HepG2 (cell line): ENCODE measurements around the gene APOL2. TPM values are rescaled to one million over a fixed set of nuclear protein-coding genes. Genes with fewer than 3 reads are reported as not detected.

Experiments used
- GABPA ChIP-seq, 2 experiments: IDR thresholded peaks; 2 replicates each; pipeline ENCODE4 v1.6.1; 2011 to 2016; ENCODE audit warnings: low read depth in 2 of 2, low read length in 1 of 2, missing biosample characterization in 1 of 2, missing genetic modification characterization in 1 of 2
- ISL2 ChIP-seq: sonication (generic); formaldehyde crosslinking; IDR thresholded peaks from 2 replicates; pipeline ENCODE4 v1.5.0; 2020; ENCODE audit warnings: missing genetic modification reagents
- RERE ChIP-seq: IDR thresholded peaks from 2 replicates; pipeline ENCODE4 v1.6.1; 2016; ENCODE audit warnings: low read depth, missing genetic modification reagents, missing compliant biosample characterization
- RNF219 ChIP-seq: sonication (generic); formaldehyde crosslinking; IDR thresholded peaks from 2 replicates; pipeline ENCODE4 v1.5.0; 2020; ENCODE audit warnings: mild to moderate bottlenecking, missing genetic modification reagents
- SMARCC2 ChIP-seq: fragments of 450-650 bp; IDR thresholded peaks from 2 replicates; pipeline ENCODE4 v1.6.1; 2017; ENCODE audit warnings: antibody characterized with exemption, mild to moderate bottlenecking
- TCF12 ChIP-seq, 2 experiments: fragments of 450-650 bp in 1 of 2; sonication (generic) in 1 of 2; formaldehyde crosslinking in 1 of 2; IDR thresholded peaks; 2 replicates each; pipeline versions ENCODE4 v1.6.1 to v1.8.0; 2017 to 2022; ENCODE audit warnings: antibody characterized with exemption in 1 of 2, mild to moderate bottlenecking in 1 of 2, missing genetic modification reagents in 1 of 2, moderate library complexity in 1 of 2
- THAP11 ChIP-seq: IDR thresholded peaks from 2 replicates; pipeline ENCODE4 v1.6.1; 2016; ENCODE audit warnings: missing biosample characterization, missing genetic modification reagents
- ZNF781 ChIP-seq: sonication (generic); formaldehyde crosslinking; IDR thresholded peaks from 2 replicates; pipeline ENCODE4 v1.5.1; 2020; ENCODE audit warnings: borderline replicate concordance, mild to moderate bottlenecking, missing genetic modification reagents; ENCODE audit errors: not compliant biosample characterization
- polyA plus RNA-seq, 8 experiments: library from polyadenylated mRNA; depleted of rRNA in 3 of 8; stranded (reverse) in 7 of 8; unstranded in 1 of 8; fragments of >200 nt; fragmentation: Illumina TruSeq in 4 of 8; extraction: Trizol in 4 of 8; gene quantifications; 2 replicates each; pipeline versions ENCODE4 v1.2.1 to v1.2.3, GENCODE V29; 2011 to 2016; ENCODE audit warnings: low read depth in 4 of 8, missing spikeins in 1 of 8, mixed read lengths in 1 of 8; ENCODE audit not compliant: insufficient read depth in 1 of 8
- total RNA-seq, 5 experiments: library from RNA; depleted of rRNA; stranded (reverse); fragments of >200 nt; fragmentation: Illumina TruSeq; extraction: Trizol; gene quantifications; 2 replicates each; pipeline ENCODE4 v1.2.3, GENCODE V29; 2016; ENCODE audit warnings: low read depth in 1 of 5
- TF ChIP-seq, protein P1 (sequence below): sonication (generic); formaldehyde crosslinking; IDR thresholded peaks from 2 replicates; pipeline ENCODE4 v1.8.0; 2022; ENCODE audit warnings: missing genetic modification reagents, low read depth, mild to moderate bottlenecking, borderline replicate concordance

Gene APOL2
- total and polyA plus RNA-seq, 2 of the 13 experiments (the other 11 are each of a cell fraction or from before 2014, with no cell fraction given): 28.7 to 51.2 TPM

DNA sequence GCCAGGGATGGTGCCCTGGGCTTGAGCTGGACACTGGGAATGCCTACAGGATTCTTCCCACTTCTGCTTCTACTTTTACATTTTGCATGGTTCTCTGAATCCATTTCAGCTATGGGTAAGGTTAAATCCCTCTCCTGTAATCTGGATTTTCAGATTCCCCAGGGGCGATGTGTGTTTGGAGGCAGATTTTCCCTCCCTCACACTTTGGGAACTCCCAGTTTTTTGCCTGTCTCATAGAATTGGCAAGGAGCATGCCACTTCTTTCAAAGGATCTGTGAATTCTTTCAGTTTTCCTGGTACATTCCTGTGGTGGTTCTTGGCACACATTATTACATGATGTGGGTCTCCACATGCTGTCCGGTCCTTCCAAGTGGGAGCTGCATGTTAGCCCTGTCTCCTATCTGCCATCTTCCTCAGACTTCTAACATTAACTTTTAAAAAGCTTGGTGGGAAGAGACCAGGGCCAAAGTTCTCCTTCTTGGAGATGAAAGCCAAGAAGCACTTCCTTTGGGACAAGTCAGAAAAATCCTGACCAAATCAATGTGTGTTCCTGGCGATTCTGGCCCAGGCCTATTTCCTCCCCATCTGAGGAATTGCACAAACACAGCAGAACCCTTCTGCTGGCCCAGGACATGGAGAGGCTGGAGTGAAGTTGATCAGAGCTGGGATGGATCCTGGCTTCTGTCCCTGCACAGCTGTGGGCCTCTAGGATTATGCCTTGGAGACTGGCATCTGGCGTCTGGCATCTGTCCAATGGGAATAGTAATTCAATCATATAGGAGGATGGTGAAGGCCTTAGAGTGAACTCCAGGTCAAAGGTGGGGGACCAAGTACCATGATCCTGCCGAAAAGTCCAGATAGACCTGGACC, 5.4 kb upstream of the APOL2 start (continued):
- TF ChIP-seq, protein P1, sequence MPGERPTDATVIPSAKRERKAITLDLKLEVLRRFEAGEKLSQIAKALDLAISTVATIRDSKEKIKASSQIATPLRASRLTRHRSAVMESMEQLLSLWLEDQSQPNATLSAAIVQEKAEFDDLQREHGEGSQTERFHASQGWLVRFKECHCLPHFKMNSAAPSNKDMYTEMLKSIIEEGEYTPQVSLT (CRISPR knock-in tag): no peak
- TF ChIP-seq RERE (no peak), ZNF781 (CRISPR knock-in tag) (no peak), GABPA (IDR thresholded peaks at IDR 0.05; ENCODE audit: low read depth, low read length) (no peak), GABPA (CRISPR knock-in tag; IDR thresholded peaks at IDR 0.05; ENCODE audit: low read depth) (no peak), TCF12 (IDR thresholded peaks at IDR 0.05) (no peak), TCF12 (CRISPR knock-in tag; IDR thresholded peaks at IDR 0.05) (no peak), SMARCC2 (no peak), THAP11 (CRISPR knock-in tag) (no peak), RNF219 (CRISPR knock-in tag) (no peak), ISL2 (CRISPR knock-in tag) (no peak)
